Measurements from ENCODE around the gene PHB1.

GRCh38 chr17:49381033-49381432, 33.6 kb downstream of the PHB1 start:
- no peak for TF ChIP-seq CTCF (IDR thresholded peaks at IDR 0.05)
- no peak for TF ChIP-seq POLR2A (IDR thresholded peaks at IDR 0.05)
